ENCODE results near the gene ADARB2. TPM values are rescaled to one million over a fixed set of nuclear protein-coding genes. Genes with fewer than 3 reads are reported as not detected.

ADARB2 gene
- total and polyA plus RNA-seq, 10 of the 15 experiments (the other 5 are each of a cell fraction or from before 2014, with no cell fraction given) = 0.02 to 4.1 (median 0.76) TPM

DNA sequence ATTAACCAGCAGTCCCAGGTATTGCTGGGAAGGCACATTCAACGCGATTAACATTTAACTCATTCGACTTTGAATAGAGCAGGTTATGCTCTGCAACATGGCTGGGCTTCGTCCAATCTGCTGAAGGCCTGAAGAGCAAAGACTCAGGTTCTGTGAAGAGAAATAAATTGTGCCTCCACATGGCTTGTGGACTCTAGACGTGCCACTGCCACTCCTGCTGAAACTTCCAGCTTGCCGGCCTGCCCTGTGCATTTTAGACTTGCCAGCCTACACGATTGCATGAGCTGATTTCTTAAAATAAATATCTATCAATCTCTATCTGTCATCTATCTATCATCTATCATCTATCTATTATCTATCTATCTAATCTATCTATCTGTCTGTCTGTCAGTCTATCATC lies 543.2 kb downstream of the ADARB2 start (continued):
- TF ChIP-seq ATF3 (IDR thresholded peaks at IDR 0.05; ENCODE audit: borderline replicate concordance, extremely low read depth, low read depth, low read length) = no peak

- 18% methylated on average over 4 of the region's 4 CpGs for WGBS (ENCODE audit: insufficient coverage, insufficient replicate concordance, low lambda C conversion rate, missing lambda C conversion rate)
- BruUV-seq (replicated peaks) = no TSS peak
- no peak overlapping the region for H3K4me2 ChIP-seq (ENCODE audit: control insufficient read depth, insufficient read depth)
- DNase-seq (ENCODE audit: low read depth, low spot score) = no peak
- H3K4me3 ChIP-seq = no peak overlapping the region
- H3K9ac ChIP-seq (ENCODE audit: control insufficient read depth, insufficient read depth, low read length) = no peak overlapping the region
- no peaks in the 10 kb centered on the region for H3K36me3 ChIP-seq (ENCODE audit: control insufficient read depth in 2 of 2, insufficient read depth in 2 of 2, low read length in 1 of 2)
- FAIRE-seq = no peak
- intact Hi-C loops (cut with micrococcal nuclease; ENCODE audit: unreplicated experiment) = no loop called here
- no peaks in the 10 kb centered on the region for H3K79me2 ChIP-seq (ENCODE audit: control insufficient read depth, insufficient read depth, low read length)
- H2AFZ ChIP-seq (ENCODE audit: control insufficient read depth, low read depth, low read length) = no peak overlapping the region
- no peak for ATAC-seq
- ChIA-PET POLR2A (no interaction called here), SMC1A (ENCODE audit: uncharacterized antibody, unreplicated experiment) (no interaction called here), CTCF (no interaction called here), RAD21 (ENCODE audit: unreplicated experiment) (no interaction called here)
- no peak overlapping the region for H3K27ac ChIP-seq (ENCODE audit: control insufficient read depth, insufficient read depth)
- H4K20me1 ChIP-seq (ENCODE audit: control insufficient read depth, insufficient read depth) = no peaks in the 10 kb centered on the region
- in situ Hi-C loops (cut with MboI) = no loop called here
- no peaks in the 10 kb centered on the region; a peak in 1 of 4 replicates for H3K27me3 ChIP-seq (replicated peaks in 1 of 2; ENCODE audit: control insufficient read depth in 2 of 2, insufficient read depth in 2 of 2, low read length in 1 of 2)
- TF ChIP-seq ZBTB4 (CRISPR knock-in tag; IDR thresholded peaks at IDR 0.05) (no peak), SREBF1 (IDR thresholded peaks at IDR 0.05; ENCODE audit: low read length) (no peak), POLR2AphosphoS5 (IDR thresholded peaks at IDR 0.05; ENCODE audit: low read length) (no peak), RCOR1 (conservative IDR thresholded peaks at IDR 0.05; ENCODE audit: low read depth, low read length) (no peak)
- no peaks in the 10 kb centered on the region for H3K4me1 ChIP-seq (ENCODE audit: control insufficient read depth, insufficient read depth, low read length)
- H3K9me3 ChIP-seq (replicated peaks; ENCODE audit: control insufficient read depth, insufficient read depth, low read length) = no peaks in the 10 kb centered on the region
These were observed 543.8 kb downstream of the ADARB2 start for GRCh38 chr10:1193561-1193960.

Data from GM12878 (cell line).